Mesodermal cell (in vitro differentiated cells): ENCODE measurements around the gene DCUN1D5. TPM values are rescaled to one million over a fixed set of nuclear protein-coding genes. Genes with fewer than 3 reads are reported as not detected.

Experiments used
- H3K27ac ChIP-seq: 2 replicates; pipeline ENCODE4 v1.7.0; 2013; ENCODE audit warnings: mild to moderate bottlenecking, low read depth, low read length, moderate library complexity; ENCODE audit not compliant: severe bottlenecking
- H3K36me3 ChIP-seq: 2 replicates; pipeline ENCODE4 v1.7.1; 2013; ENCODE audit warnings: mild to moderate bottlenecking, low read length, moderate library complexity; ENCODE audit not compliant: control insufficient read depth, insufficient read depth
- H3K4me1 ChIP-seq: one replicate; pipeline ENCODE4 v1.7.1; 2013; ENCODE audit warnings: mild to moderate bottlenecking, low read length; ENCODE audit not compliant: insufficient read depth, control insufficient read depth, poor library complexity, severe bottlenecking
- H3K4me3 ChIP-seq: 2 replicates; pipeline ENCODE4 v1.7.0; 2013; ENCODE audit warnings: low read length, control low read depth, mild to moderate bottlenecking; ENCODE audit not compliant: insufficient read depth, poor library complexity, severe bottlenecking; ENCODE audit errors: extremely low read depth
- H3K9me3 ChIP-seq: 2 replicates; pipeline ENCODE4 v1.7.1; 2013; ENCODE audit warnings: mild to moderate bottlenecking, low read length, moderate library complexity; ENCODE audit not compliant: control insufficient read depth
- WGBS, 2 experiments: methylation state at CpG; one replicate each; pipeline ENCODE4 v1.1.5; 2013; ENCODE audit warnings: missing lambda C conversion rate in 2 of 2; ENCODE audit not compliant: insufficient coverage in 2 of 2; 5-methylcytosine and 5-hydroxymethylcytosine counted together
- polyA plus RNA-seq, 2 experiments: library from polyadenylated mRNA; stranded (reverse); fragments of 50-300 nt; gene quantifications; one replicate each; pipeline ENCODE4 v1.2.3, GENCODE V29; 2013

Gene DCUN1D5
- 52.4 TPM for polyA plus RNA-seq (2013, experiment 1 of 2)
- polyA plus RNA-seq (2013, experiment 2 of 2): 57.9 TPM

GRCh38 chr11:103091801-103092524, at the start of gene DCUN1D5:
Gene DCUN1D5 (minus strand): TSS chr11:103092160. CDS start chr11:103091872, 288 bp downstream.
- 0% methylated on average over 34 to 48 of the region's 54 CpGs for WGBS, 2 experiments
- Histone ChIP-seq H3K4me3 (peak within 1 kb of the TSS; percentile 98), H3K9me3 (no peaks in the 10 kb centered on the region), H3K27ac (peak within 1 kb of the TSS; percentile 91), H3K4me1 (no peaks in the 10 kb centered on the region), H3K36me3 (peaks cover 17% of the 10 kb centered on the region)

GRCh38 chr11:103125462-103125861, 33.5 kb upstream of the DCUN1D5 start:
- H3K4me3 ChIP-seq: no peak overlapping the region
- no peak overlapping the region for H3K27ac ChIP-seq
- no peaks in the 10 kb centered on the region for H3K9me3 ChIP-seq
- H3K36me3 ChIP-seq: peaks cover 26% of the 10 kb centered on the region
- H3K4me1 ChIP-seq: no peaks in the 10 kb centered on the region

- Histone ChIP-seq H3K9me3 (no peaks in the 10 kb centered on the region), H3K27ac (no peak overlapping the region), H3K4me1 (no peaks in the 10 kb centered on the region), H3K36me3 (peaks cover 13% of the 10 kb centered on the region), H3K4me3 (no peak overlapping the region)
- 100% methylated on average over 1 of the region's 4 CpGs; no CpG with 5 or more reads in 1 of the 2 experiments for WGBS, 2 experiments
Measured at GRCh38 chr11:103114836-103115235, 22.9 kb upstream of the DCUN1D5 start.

- WGBS, 2 experiments: 40 to 89% methylated on average over 1 of the region's 1 CpG
- Histone ChIP-seq H3K4me1 (no peaks in the 10 kb centered on the region), H3K4me3 (no peak overlapping the region), H3K27ac (no peak overlapping the region), H3K36me3 (peaks cover 10% of the 10 kb centered on the region), H3K9me3 (no peaks in the 10 kb centered on the region)
Measured at GRCh38 chr11:103112364-103112763, 20.4 kb upstream of the DCUN1D5 start.

GRCh38 chr11:103111400-103111799, 19.4 kb upstream of the DCUN1D5 start:
- whole genome bisulfite sequencing, 2 experiments: 74 to 91% methylated on average over 3 of the region's 5 CpGs
- no peaks in the 10 kb centered on the region for H3K9me3 ChIP-seq
- H3K27ac ChIP-seq: no peak overlapping the region
- H3K36me3 ChIP-seq: peaks cover 10% of the 10 kb centered on the region
- no peak overlapping the region for H3K4me3 ChIP-seq
- H3K4me1 ChIP-seq: no peaks in the 10 kb centered on the region

GRCh38 chr11:103110391-103110790, 18.4 kb upstream of the DCUN1D5 start:
- peak overlapping the region; percentile 71 for H3K4me3 ChIP-seq
- H3K27ac ChIP-seq: no peak overlapping the region
- no peaks in the 10 kb centered on the region for H3K4me1 ChIP-seq
- H3K36me3 ChIP-seq: peaks cover 9% of the 10 kb centered on the region
- H3K9me3 ChIP-seq: no peaks in the 10 kb centered on the region

- Histone ChIP-seq H3K4me3 (peak overlapping the region; percentile 71), H3K4me1 (no peaks in the 10 kb centered on the region), H3K36me3 (peaks cover 7% of the 10 kb centered on the region), H3K9me3 (no peaks in the 10 kb centered on the region), H3K27ac (peak overlapping the region; percentile 92)
- WGBS, 2 experiments: 11 to 19% methylated on average over 12 to 21 of the region's 26 CpGs
Measured at GRCh38 chr11:103109818-103110388, 17.9 kb upstream of the DCUN1D5 start.

- peak within 1 kb of the TSS; percentile 92 for H3K27ac ChIP-seq
- WGBS, 2 experiments: 0 to 1% methylated on average over 26 to 46 of the region's 53 CpGs
- H3K4me3 ChIP-seq: peak within 1 kb of the TSS; percentile 71
- H3K4me1 ChIP-seq: no peaks in the 10 kb centered on the region
- no peaks in the 10 kb centered on the region for H3K9me3 ChIP-seq
- peaks cover under 1% of the 10 kb centered on the region for H3K36me3 ChIP-seq
Measured at GRCh38 chr11:103108933-103109817, 17.2 kb upstream of the DCUN1D5 start, which contains the start of gene DYNC2H1. Gene DYNC2H1 (plus strand): TSS chr11:103109426. CDS start chr11:103109575, 149 bp downstream.

GRCh38 chr11:103097279-103097678, 5.3 kb upstream of the DCUN1D5 start:
- H3K36me3 ChIP-seq: no peaks in the 10 kb centered on the region
- no peak overlapping the region for H3K27ac ChIP-seq
- no peak overlapping the region for H3K4me3 ChIP-seq
- H3K9me3 ChIP-seq: no peaks in the 10 kb centered on the region
- no peaks in the 10 kb centered on the region for H3K4me1 ChIP-seq

GRCh38 chr11:103091064-103091800, 728 bp downstream of the DCUN1D5 start:
- WGBS, 2 experiments: 0 to 1% methylated on average over 10 to 16 of the region's 26 CpGs
- Histone ChIP-seq H3K27ac (peak overlapping the region; percentile 91), H3K4me1 (no peaks in the 10 kb centered on the region), H3K36me3 (peaks cover 22% of the 10 kb centered on the region), H3K4me3 (peak overlapping the region; percentile 98), H3K9me3 (no peaks in the 10 kb centered on the region)
